GM12874 (cell line): ENCODE data around the gene DNAH14.

Source experiments
- CTCF ChIP-seq: IDR thresholded peaks from 2 replicates; pipeline ENCODE4 v1.5.1; 2011; ENCODE audit warnings: low read depth, mild to moderate bottlenecking, control low read depth, low read length, moderate library complexity; ENCODE audit not compliant: insufficient read depth

DNAH14 gene

GRCh38 chr1:225445639-225446594, 516.4 kb downstream of the DNAH14 start:
- no peak for TF ChIP-seq CTCF

- TF ChIP-seq CTCF, result no peak
These were observed 517.1 kb downstream of the DNAH14 start for GRCh38 chr1:225446595-225446960.

DNA sequence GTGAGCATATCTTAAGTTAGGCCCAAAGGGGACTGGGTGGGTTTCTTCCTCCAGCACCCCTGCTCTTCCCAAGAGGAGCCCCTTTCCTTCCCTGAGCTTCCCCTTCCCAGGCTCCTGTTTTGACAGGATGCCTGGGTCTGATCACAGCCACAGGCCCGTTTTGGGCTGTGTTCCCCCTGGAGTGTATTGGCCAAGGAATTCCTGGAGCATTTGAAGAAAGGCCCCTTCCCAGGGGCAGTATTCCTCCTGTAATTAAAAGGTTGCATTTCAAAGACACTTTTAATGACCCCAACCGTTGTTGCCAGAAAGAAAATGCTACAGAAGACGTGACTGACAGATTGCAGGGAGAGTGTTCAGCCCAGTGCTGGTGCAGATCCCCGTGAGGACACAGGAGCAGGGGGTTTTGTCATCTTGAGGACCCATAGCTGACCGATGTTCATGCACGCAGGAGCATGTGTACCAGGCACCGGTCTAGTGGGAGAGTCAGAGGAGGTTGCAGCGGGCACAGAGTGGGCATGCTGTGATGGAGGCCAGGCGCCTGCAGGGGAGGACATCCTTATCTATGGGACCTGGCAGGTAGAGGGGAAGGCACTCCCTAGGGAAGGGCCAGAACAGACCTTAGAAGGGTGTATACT, 517.6 kb downstream of the DNAH14 start:
- TF ChIP-seq CTCF, result no peak

DNA sequence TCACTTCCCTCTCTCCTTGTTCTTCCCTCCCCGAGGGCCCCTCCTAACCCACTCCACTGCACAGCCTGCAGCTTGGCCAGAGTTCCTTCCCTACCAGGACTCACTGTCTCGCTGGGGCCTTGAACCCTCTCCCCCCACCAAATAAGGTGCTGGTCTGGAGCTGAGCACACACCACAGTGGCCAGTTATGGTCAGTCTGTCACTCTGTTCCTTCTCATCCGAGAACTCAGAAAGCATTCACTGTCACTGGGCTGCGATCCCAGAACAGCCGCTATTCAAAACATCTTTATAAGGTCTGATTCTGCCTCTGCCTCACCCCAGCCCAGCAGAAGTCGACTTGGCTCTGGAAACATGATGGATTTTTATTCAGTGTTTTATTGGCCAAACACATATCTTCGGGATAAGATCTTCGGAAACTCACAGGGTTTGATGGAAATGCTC, 518.2 kb downstream of the DNAH14 start:
- no peak for TF ChIP-seq CTCF

DNA sequence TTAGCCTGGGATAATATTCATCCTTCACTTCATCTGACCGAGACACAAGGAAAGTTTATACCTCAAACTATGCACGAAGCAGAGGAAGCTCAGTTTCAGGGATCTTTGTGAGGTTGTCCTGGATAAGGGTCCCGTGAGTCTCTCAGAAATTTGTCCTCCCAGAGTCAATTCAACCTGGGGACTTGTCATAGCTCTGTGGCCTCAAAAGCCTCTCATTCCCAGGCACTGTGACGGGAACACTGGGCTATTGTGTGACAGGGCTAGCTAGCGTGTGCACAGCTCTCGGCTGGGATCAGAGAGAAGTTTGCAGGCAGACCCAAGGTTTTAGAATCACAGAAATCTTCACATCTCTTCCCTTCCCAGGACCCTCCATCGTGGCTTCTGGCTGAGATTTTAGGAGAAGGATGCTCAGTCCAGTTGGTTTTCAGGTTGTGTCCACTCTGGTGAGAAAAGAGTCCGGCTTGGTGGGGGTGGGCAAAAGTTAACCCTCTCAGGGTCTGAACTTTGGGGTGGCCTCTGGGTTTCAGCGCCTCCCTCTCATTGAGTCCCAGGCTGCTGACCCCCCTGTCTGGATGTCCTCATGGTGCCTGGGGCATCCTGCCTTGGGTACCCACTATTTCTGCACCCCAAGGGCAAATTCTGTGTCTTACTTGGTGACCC, 518.8 kb downstream of the DNAH14 start:
- no peak for TF ChIP-seq CTCF
